IMR-90 (cell line): ENCODE measurements around the gene RNU5D-1. TPM values are rescaled to one million over a fixed set of nuclear protein-coding genes. Genes with fewer than 3 reads are reported as not detected.
A peak's percentile ranks its signal among the peaks of the same experiment; 100 is the strongest.

Experiments
- ATAC-seq: fragments of 200-7000 bp; cut with Tn5 transposase; 2 replicates; pipeline ENCODE4 v1.9.1; 2020; ENCODE audit warnings: low read depth, mild to moderate bottlenecking, moderate library complexity
- BruUV-seq: library from RNA; stranded (reverse); fragments of 400-500 nt; replicated peaks from 2 replicates; lab custom pipeline; 2021; lab: Mats Ljungman, UMichigan
- CTCF ChIA-PET: fragments of 300-600 bp; formaldehyde crosslinking; extraction: SDS; loops from one replicate; lab custom pipeline; 2021; ENCODE audit warnings: antibody characterized with exemption; lab: Yijun Ruan, JAX
- POLR2A ChIA-PET: fragments of 300-600 bp; sonication (Branson Sonifier 250); formaldehyde crosslinking; loops from one replicate; lab custom pipeline; 2022; ENCODE audit warnings: antibody characterized with exemption; ENCODE audit not compliant: unreplicated experiment; lab: Charles Lee
- DNase-seq: peaks from one replicate; pipeline ENCODE4 v3.0.0; 2013
- H2AFZ ChIP-seq: replicated peaks from 2 replicates; pipeline ENCODE3; 2013; ENCODE audit warnings: low read length, mild to moderate bottlenecking; ENCODE audit not compliant: poor library complexity
- H2AK5ac ChIP-seq: 2 replicates; pipeline ENCODE4 v1.6.1; 2013; ENCODE audit warnings: low read depth, low read length, inconsistent platforms
- H2AK9ac ChIP-seq: replicated peaks from 2 replicates; pipeline ENCODE3; 2013; ENCODE audit warnings: mild to moderate bottlenecking, low read depth, low read length, moderate library complexity; ENCODE audit not compliant: poor library complexity
- H2BK120ac ChIP-seq: 2 replicates; pipeline ENCODE4 v1.6.1; 2013; ENCODE audit warnings: low read depth, low read length, inconsistent platforms
- H2BK15ac ChIP-seq: 3 replicates; pipeline ENCODE4 v1.6.1; 2013; ENCODE audit warnings: low read depth, low read length, inconsistent platforms
- H2BK20ac ChIP-seq: 2 replicates; pipeline ENCODE4 v1.6.1; 2013; ENCODE audit warnings: low read depth, mild to moderate bottlenecking, inconsistent platforms, low read length, moderate library complexity
- H2BK5ac ChIP-seq: 2 replicates; pipeline ENCODE4 v1.6.1; 2013; ENCODE audit warnings: mild to moderate bottlenecking, low read depth, low read length, inconsistent platforms; ENCODE audit not compliant: poor library complexity, severe bottlenecking
- H3K14ac ChIP-seq: replicated peaks from 2 replicates; pipeline ENCODE4 v1.6.1; 2013; ENCODE audit warnings: low read depth, low read length, inconsistent platforms
- H3K18ac ChIP-seq: 2 replicates; pipeline ENCODE4 v1.6.1; 2013; ENCODE audit warnings: low read depth, low read length, control low read depth
- H3K23ac ChIP-seq: 2 replicates; pipeline ENCODE4 v1.6.1; 2013; ENCODE audit warnings: low read depth, low read length, inconsistent platforms
- H3K27ac ChIP-seq: 2 replicates; pipeline ENCODE4 v1.5.1; 2013; ENCODE audit warnings: mild to moderate bottlenecking, control low read depth, low read length; ENCODE audit not compliant: insufficient read depth
- H3K27me3 ChIP-seq: 2 replicates; pipeline ENCODE4 v1.6.1; 2013; ENCODE audit warnings: low read length; ENCODE audit not compliant: control insufficient read depth, insufficient read depth
- H3K36me3 ChIP-seq: 2 replicates; pipeline ENCODE4 v1.6.1; 2013; ENCODE audit warnings: low read length, mixed read lengths; ENCODE audit not compliant: control insufficient read depth, insufficient read depth
- H3K4ac ChIP-seq: 2 replicates; pipeline ENCODE4 v1.6.1; 2013; ENCODE audit warnings: low read depth, low read length, inconsistent platforms
- H3K4me1 ChIP-seq: 2 replicates; pipeline ENCODE4 v1.6.1; 2013; ENCODE audit warnings: low read length, mixed read lengths; ENCODE audit not compliant: control insufficient read depth, insufficient read depth
- H3K4me2 ChIP-seq: 2 replicates; pipeline ENCODE4 v1.6.1; 2013; ENCODE audit warnings: low read depth, mild to moderate bottlenecking, control low read depth, low read length, moderate library complexity
- H3K4me3 ChIP-seq: 2 replicates; pipeline ENCODE4 v1.5.1; 2013; ENCODE audit warnings: low read depth, mild to moderate bottlenecking, control low read depth, low read length, moderate library complexity; ENCODE audit not compliant: insufficient read depth
- H3K56ac ChIP-seq: 2 replicates; pipeline ENCODE4 v1.6.1; 2013; ENCODE audit warnings: low read length, inconsistent platforms; ENCODE audit not compliant: insufficient read depth; ENCODE audit errors: extremely low read depth
- H3K79me1 ChIP-seq, 2 experiments: 2 replicates each; pipeline ENCODE4 v1.6.1; 2013; ENCODE audit warnings: low read length in 2 of 2, inconsistent platforms in 1 of 2, low read depth in 1 of 2
- H3K9ac ChIP-seq: 2 replicates; pipeline ENCODE4 v1.6.1; 2013; ENCODE audit warnings: low read depth, low read length, control low read depth
- H3K9me1 ChIP-seq: 2 replicates; pipeline ENCODE4 v1.6.1; 2013; ENCODE audit warnings: low read length, inconsistent platforms; ENCODE audit not compliant: insufficient read depth
- H3K9me3 ChIP-seq: 2 replicates; pipeline ENCODE4 v1.6.1; 2013; ENCODE audit warnings: low read length; ENCODE audit not compliant: control insufficient read depth, insufficient read depth
- H4K20me1 ChIP-seq: 2 replicates; pipeline ENCODE4 v1.6.1; 2013; ENCODE audit warnings: low read length, inconsistent platforms; ENCODE audit not compliant: insufficient read depth
- H4K5ac ChIP-seq: 2 replicates; pipeline ENCODE4 v1.6.1; 2013; ENCODE audit warnings: mild to moderate bottlenecking, low read depth, low read length, control low read depth
- H4K8ac ChIP-seq, 2 experiments: 2 replicates each; pipeline ENCODE4 v1.6.1; 2013; ENCODE audit warnings: low read depth in 2 of 2, low read length in 2 of 2, control low read depth in 1 of 2, inconsistent platforms in 1 of 2
- H4K91ac ChIP-seq: 2 replicates; pipeline ENCODE4 v1.6.1; 2013; ENCODE audit warnings: low read depth, low read length, inconsistent platforms; ENCODE audit not compliant: insufficient read depth
- BHLHE40 ChIP-seq: fragments of 150-350 bp; IDR thresholded peaks from 2 replicates; pipeline ENCODE4 v1.6.1; 2016; ENCODE audit warnings: mild to moderate bottlenecking, low read depth, low read length
- CEBPB ChIP-seq: IDR thresholded peaks from 2 replicates; pipeline ENCODE4 v1.6.1; 2012; ENCODE audit warnings: low read depth, low read length, improper control_type of control experiment
- FOS ChIP-seq: fragments of 150-350 bp; IDR thresholded peaks from 2 replicates; pipeline ENCODE4 v1.6.1; 2016; ENCODE audit warnings: low read depth, low read length
- MAFK ChIP-seq: IDR thresholded peaks from 2 replicates; pipeline ENCODE4 v1.6.1; 2012; ENCODE audit warnings: low read depth, low read length, improper control_type of control experiment
- MAZ ChIP-seq: IDR thresholded peaks from 2 replicates; pipeline ENCODE4 v1.6.1; 2012; ENCODE audit warnings: low read depth, mild to moderate bottlenecking, low read length, improper control_type of control experiment, moderate library complexity, borderline replicate concordance
- MXI1 ChIP-seq: IDR thresholded peaks from 2 replicates; pipeline ENCODE4 v1.6.1; 2012; ENCODE audit warnings: low read depth, mild to moderate bottlenecking, low read length, moderate library complexity, borderline replicate concordance
- WGBS, 2 experiments: methylation state at CpG; one replicate each; pipeline versions ENCODE4 v1.1.5 to v1.1.7; 2013; ENCODE audit warnings: missing lambda C conversion rate in 2 of 2; ENCODE audit not compliant: insufficient read length in 1 of 2; ENCODE audit errors: extremely low coverage in 2 of 2; 5-methylcytosine and 5-hydroxymethylcytosine counted together
- dilution Hi-C: fragments of 300-500 bp; cut with HindIII; formaldehyde crosslinking; loops from one replicate; pipeline ENCODE4 v1.14.3; 2018; ENCODE audit warnings: low sequenced_read_pairs; ENCODE audit not compliant: unreplicated experiment
- in situ Hi-C: fragments of 300-500 bp; cut with MboI; formaldehyde crosslinking; loops from 3 replicates; pipeline ENCODE4 v1.14.3; 2019; ENCODE audit warnings: low sequenced_read_pairs, inconsistent platforms, mixed read lengths
- intact Hi-C: fragments of 100-400 bp; cut with micrococcal nuclease; formaldehyde crosslinking; loops from 2 replicates; pipeline ENCODE4 v1.10.0; 2022
- polyA plus RNA-seq, 3 experiments: library from polyadenylated mRNA; depleted of rRNA; stranded (reverse); fragments of >200 nt; gene quantifications; 2 replicates each; pipeline ENCODE4 v1.2.3, GENCODE V29; 2012; ENCODE audit warnings: low replicate concordance in 1 of 3
- total RNA-seq: library from RNA; depleted of rRNA; stranded (reverse); fragments of >200 nt; gene quantifications from 2 replicates; pipeline ENCODE4 v1.2.3, GENCODE V29; 2012

RNU5D-1 gene
- total and polyA plus RNA-seq, 2 of the 4 experiments (the other 2 are of a cell fraction), result not detected

- Histone ChIP-seq H2AFZ (peak overlapping the region; percentile 63), H3K4me3 (no peak overlapping the region), H2BK120ac (peak overlapping the region; percentile 59; the same call in 1 of the 2 replicates), H3K79me1 (no peaks in the 10 kb centered on the region), H2BK20ac (no peak overlapping the region), H4K20me1 (no peaks in the 10 kb centered on the region), H4K8ac (0 out of 4 replicates have a peak overlapping the region, but pooled peaks of 1 of the 2 experiments have one; percentile 54), H2BK15ac (no peak overlapping the region), H3K27me3 (no peaks in the 10 kb centered on the region), H3K4me1 (peaks cover 8% of the 10 kb centered on the region), H2AK9ac (peak overlapping the region; percentile 15), H3K9ac (no peak overlapping the region), H3K14ac (peak overlapping the region; percentile 11; the same call in 1 of the 2 replicates), H2BK5ac (no peak overlapping the region), H3K18ac (no peak overlapping the region), H3K4ac (peak overlapping the region; percentile 29; the same call in 1 of the 2 replicates), H2AK5ac (0 out of 2 replicates have a peak overlapping the region, but pooled peaks have one; percentile 38), H3K36me3 (no peaks in the 10 kb centered on the region), H3K23ac (no peak overlapping the region), H3K56ac (no peak overlapping the region), H3K4me2 (no peak overlapping the region), H3K9me1 (peaks cover 17% of the 10 kb centered on the region), H4K5ac (no peak overlapping the region), H4K91ac (no peak overlapping the region), H3K27ac (no peak overlapping the region), H3K9me3 (no peaks in the 10 kb centered on the region)
- TF ChIP-seq MAZ, result no peak
- TF ChIP-seq FOS, result no peak
- TF ChIP-seq CEBPB, result no peak
- no peak for TF ChIP-seq MAFK
- no peak for TF ChIP-seq BHLHE40
- TF ChIP-seq MXI1, result no peak
- intact Hi-C loops (no loop called here), dilution Hi-C loops (no loop called here), in situ Hi-C loops (no loop called here)
- ChIA-PET CTCF (no interaction called here), POLR2A (no interaction called here)
- WGBS, 2 experiments, result 100% methylated on average over 2 of the region's 2 CpGs; no CpG with 5 or more reads in 1 of the 2 experiments
- DNase-seq (no peak), ATAC-seq (no peak)
- BruUV-seq, result no TSS peak
Measured at GRCh38 chr1:44705938-44706337, 25.0 kb downstream of the RNU5D-1 start.
